GM19240 (cell line): ENCODE measurements around the gene IPO4.
"Not testable (repeated sequence)": the region's sequence is repeated elsewhere in the genome, so short reads cannot be mapped to it uniquely, and the experiment has no call there.

Source experiments
- DNase-seq: peaks from one replicate; pipeline ENCODE4 v3.0.0; 2011; ENCODE audit warnings: low spot score; ENCODE audit not compliant: insufficient read length

Gene IPO4

GRCh38 chr14:24188251-24189058, at the start of gene IPO4:
Gene IPO4 (minus strand): TSS chr14:24188816. CDS start chr14:24188787, 29 bp downstream.
- DNase-seq: peak; percentile 99

GRCh38 chr14:24238123-24238522, 49.5 kb upstream of the IPO4 start:
- no peak for DNase-seq

- DNase-seq: no peak
These were observed 48.9 kb upstream of the IPO4 start for GRCh38 chr14:24237463-24237955.

- DNase-seq: no peak
These were observed 48.3 kb upstream of the IPO4 start for GRCh38 chr14:24236689-24237462.

GRCh38 chr14:24235804-24236688, 47.4 kb upstream of the IPO4 start:
- DNase-seq: no peak

GRCh38 chr14:24234095-24235005, 45.7 kb upstream of the IPO4 start:
- no peak for DNase-seq

- DNase-seq: no peak
These were observed 44.9 kb upstream of the IPO4 start for GRCh38 chr14:24233538-24233866.

GRCh38 chr14:24232645-24233537, 44.3 kb upstream of the IPO4 start, which contains the start of gene GMPR2:
Gene GMPR2 (plus strand): TSS chr14:24232929. CDS start chr14:24233254, 325 bp downstream.
- DNase-seq: no peak

GRCh38 chr14:24232121-24232644, 43.6 kb upstream of the IPO4 start, which contains the start of gene NEDD8:
Gene NEDD8 (minus strand): TSS chr14:24232367. CDS start chr14:24232267, 100 bp downstream.
- peak; percentile 58 for DNase-seq

GRCh38 chr14:24231263-24232120, 42.9 kb upstream of the IPO4 start:
- DNase-seq: no peak

GRCh38 chr14:24228902-24229301, 40.3 kb upstream of the IPO4 start:
- DNase-seq: no peak

- no peak for DNase-seq
These were observed 37.9 kb upstream of the IPO4 start for GRCh38 chr14:24226473-24226872.

- no peak for DNase-seq
These were observed 36.0 kb upstream of the IPO4 start for GRCh38 chr14:24224618-24225071.

- not testable (repeated sequence) for DNase-seq
These were observed 34.4 kb upstream of the IPO4 start for GRCh38 chr14:24222987-24223386.

- no peak for DNase-seq
These were observed 30.9 kb upstream of the IPO4 start for GRCh38 chr14:24219521-24219920.

- no peak for DNase-seq
These were observed 30.5 kb upstream of the IPO4 start for GRCh38 chr14:24219080-24219479.

- not testable (repeated sequence) for DNase-seq
These were observed 28.3 kb upstream of the IPO4 start for GRCh38 chr14:24216876-24217275.

GRCh38 chr14:24216345-24216699, 27.7 kb upstream of the IPO4 start:
- no peak for DNase-seq
